HL-60 (cell line): ENCODE measurements around the gene IFIT2.

Experiments
- CTCF ChIP-seq: IDR thresholded peaks from one replicate; pipeline ENCODE4 v1.5.1; 2011; ENCODE audit warnings: low read length, control low read depth, inconsistent platforms; ENCODE audit not compliant: insufficient read depth
- POLR2AphosphoS5 ChIP-seq: IDR thresholded peaks from 2 replicates; pipeline ENCODE4 v1.6.1; 2012; ENCODE audit warnings: low read depth
- REST ChIP-seq: IDR thresholded peaks from 2 replicates; pipeline ENCODE4 v1.6.1; 2012; ENCODE audit warnings: low read depth; ENCODE audit not compliant: insufficient replicate concordance

- no peak for TF ChIP-seq CTCF
- TF ChIP-seq POLR2AphosphoS5, result no peak
- TF ChIP-seq REST, result no peak
Observed at GRCh38 chr10:89258881-89259280, 43.0 kb upstream of the IFIT2 start.
